Activated CD4-positive, alpha-beta T cell treated with anti-CD3 and anti-CD28 coated beads for 24 hours (primary cell): ENCODE results near the gene NEUROD1.

Experiments used
- DNase-seq, 2 donors: peaks; one replicate each; pipeline ENCODE4 v3.0.0-alpha.2; 2020; ENCODE audit warnings: low read depth in 2 of 2

Gene NEUROD1

DNA sequence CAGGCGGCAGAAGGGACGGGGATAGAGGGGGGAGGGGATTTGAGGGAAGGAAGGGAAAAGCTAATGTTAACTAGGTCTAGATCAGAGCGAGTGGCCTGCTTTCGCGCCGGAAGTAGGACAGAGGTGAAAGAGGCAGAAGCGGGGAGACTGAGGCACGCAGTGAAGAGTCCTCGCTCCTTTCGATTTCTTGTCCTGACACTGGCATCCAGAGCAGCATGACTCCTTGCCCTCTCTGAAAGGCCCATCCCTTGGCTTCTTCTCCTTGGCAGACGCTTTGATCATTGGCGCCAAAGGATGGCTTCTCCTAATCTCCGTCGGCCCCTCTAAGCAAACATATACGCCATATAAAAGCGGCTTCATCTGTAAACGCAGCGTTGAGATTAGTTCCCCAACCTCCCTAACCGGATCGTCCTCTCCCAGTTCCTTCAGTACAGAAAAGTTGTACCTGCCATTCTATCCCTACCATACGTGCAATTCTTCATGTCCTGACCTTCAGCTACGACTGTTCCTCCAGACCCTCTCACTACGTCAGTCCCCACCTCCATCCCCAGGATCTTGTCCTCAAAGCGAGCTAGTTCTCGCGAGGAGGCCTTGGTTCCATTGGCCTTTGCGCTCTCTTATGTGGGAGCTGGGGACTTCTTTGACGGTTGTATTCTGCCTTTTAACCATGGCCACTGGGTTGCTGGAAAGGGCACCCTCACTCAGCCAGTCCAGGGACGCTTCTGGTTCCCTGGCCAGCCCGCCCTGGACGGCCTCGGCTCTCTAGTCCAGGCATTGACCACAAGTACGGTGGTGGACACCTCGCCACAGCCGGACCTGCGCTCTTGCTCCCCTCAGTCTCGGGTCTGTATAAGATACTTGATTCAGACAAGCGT is 857 bp upstream of the NEUROD1 start:
- DNase-seq = no peak

DNA sequence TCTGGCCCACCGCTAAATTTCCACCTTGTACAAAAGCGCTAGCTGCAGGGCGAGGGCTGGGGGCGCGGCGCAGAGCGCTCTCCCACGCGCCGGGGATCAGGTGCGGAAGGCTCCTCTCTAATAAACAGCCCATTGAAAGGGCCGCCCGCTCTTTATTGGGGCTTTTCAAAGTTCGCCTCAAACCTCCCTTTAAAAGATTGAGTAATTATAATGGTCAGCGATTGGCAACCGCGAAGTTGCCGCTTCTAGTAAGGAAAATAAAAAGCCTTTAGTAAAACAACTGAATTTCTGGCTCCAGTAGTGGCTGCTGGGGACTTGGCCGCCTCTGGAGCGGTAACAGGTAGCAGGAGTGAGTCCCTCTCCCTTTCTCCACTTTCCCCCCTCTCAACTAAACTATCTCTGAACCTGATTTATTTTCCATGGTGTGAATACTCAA is 755 bp downstream of the NEUROD1 start:
- no peak for DNase-seq

DNA sequence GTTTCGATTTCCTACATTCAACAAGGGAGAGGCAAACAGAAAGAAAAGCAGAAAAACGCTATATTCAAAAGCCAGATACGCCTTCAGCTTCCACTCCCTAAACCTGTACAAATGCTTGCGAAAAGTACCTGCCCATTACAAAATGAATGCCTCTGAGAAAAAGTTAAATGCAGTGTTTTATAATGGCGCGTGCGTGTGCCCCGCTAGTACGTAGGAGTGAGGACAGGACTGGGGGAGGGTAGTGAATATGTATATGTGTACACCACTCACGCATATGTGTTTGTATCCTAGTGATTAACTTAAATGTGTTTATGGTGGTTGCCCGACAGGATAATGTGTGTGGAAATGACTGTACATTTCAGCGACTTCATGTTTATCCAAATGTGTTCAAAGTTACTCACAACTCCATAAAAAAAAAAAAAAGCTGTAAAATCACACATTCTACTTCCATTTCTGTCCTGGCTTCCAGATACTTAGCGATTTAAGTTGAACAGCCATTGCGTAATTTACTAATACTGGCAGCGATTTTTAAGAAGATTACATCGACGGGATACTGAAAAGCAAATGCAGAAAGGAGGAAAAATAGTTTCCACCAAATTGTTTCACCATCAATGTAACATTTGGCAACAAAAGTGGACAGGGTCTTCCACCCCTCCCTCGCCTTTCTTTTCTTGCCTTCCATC is 1.3 kb downstream of the NEUROD1 start:
- no peak for DNase-seq

DNA sequence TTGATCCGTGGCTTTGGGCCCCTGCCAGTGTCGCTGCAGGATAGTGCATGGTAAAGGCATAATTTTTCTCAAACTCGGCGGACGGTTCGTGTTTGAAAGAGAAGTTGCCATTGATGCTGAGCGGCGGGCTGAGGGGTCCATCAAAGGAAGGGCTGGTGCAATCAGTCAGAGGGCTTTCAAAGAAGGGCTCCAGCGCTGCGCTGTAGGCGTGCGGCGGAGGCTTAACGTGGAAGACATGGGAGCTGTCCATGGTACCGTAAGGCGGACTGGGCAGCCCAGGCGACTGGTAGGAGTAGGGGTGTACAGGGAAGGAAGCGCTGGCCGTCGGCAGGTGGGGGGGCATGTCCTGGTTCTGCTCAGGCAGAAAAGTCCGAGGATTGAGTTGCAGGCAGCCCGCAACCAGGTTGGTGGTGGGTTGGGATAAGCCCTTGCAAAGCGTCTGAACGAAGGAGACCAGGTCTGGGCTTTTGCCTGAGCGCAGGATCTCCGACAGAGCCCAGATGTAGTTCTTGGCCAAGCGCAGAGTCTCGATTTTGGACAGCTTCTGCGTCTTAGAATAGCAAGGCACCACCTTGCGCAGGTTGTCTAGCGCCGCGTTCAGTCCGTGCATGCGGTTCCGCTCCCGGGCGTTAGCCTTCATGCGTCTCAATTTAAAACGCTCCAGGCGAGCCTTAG is 2.3 kb downstream of the NEUROD1 start:
- DNase-seq = peak; percentile 38 to 41

DNA sequence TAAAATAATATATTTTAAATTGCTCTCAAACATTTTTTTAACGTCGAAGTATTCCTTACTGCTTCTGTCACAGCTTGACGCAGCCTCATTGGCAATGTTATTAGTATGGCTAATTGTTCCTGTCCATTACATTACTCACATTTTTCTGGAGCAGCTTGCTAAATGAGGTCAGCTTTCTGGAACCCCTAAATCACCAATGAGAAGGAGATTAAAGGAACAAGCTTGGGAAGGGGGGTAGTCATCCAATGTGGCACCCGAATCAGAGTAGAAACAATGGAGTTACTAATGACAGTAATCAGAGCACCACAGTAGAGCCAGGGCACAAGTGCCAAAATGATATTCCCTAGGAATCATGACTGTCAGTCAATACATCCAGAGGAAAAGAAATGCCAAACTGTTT is 5.1 kb downstream of the NEUROD1 start:
- DNase-seq = no peak

DNA sequence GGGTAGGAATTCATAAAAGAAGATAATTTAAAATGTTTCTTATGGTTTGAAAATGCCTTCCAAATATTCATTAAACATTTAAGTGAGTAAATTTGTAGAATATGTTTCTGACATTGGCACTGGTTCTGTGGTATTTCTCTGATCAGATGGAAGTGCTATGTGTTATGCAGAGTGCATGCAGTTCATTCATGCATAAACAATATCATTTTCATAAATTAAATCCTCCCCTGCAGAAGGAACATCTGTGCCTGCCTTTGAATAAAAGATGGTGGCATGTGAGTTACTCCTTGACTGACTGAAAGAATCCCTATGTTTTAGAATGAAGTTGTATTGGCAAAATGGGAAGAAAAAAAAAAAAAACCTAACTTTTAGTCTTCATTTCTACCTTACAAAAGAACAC is 5.9 kb downstream of the NEUROD1 start:
- no peak for DNase-seq

DNA sequence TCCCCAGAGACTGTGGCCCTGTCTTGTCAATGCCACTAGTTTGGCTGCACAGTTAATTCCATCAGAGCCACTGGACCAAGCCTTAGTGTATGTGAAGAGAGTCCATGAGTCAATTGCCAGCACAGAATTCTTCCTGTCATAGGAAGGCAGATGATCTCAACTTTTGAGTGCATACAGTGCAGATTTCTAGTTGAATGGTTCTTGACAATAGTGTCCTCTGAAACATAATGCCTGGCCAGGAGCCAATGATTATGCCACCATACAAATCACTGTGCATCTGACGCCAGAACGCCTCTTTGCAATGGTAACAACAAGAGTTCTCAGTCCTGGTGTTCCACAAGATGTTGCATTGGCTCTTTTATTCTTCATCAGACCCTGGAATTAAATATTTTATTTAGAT is 7.1 kb downstream of the NEUROD1 start:
- DNase-seq = no peak

DNA sequence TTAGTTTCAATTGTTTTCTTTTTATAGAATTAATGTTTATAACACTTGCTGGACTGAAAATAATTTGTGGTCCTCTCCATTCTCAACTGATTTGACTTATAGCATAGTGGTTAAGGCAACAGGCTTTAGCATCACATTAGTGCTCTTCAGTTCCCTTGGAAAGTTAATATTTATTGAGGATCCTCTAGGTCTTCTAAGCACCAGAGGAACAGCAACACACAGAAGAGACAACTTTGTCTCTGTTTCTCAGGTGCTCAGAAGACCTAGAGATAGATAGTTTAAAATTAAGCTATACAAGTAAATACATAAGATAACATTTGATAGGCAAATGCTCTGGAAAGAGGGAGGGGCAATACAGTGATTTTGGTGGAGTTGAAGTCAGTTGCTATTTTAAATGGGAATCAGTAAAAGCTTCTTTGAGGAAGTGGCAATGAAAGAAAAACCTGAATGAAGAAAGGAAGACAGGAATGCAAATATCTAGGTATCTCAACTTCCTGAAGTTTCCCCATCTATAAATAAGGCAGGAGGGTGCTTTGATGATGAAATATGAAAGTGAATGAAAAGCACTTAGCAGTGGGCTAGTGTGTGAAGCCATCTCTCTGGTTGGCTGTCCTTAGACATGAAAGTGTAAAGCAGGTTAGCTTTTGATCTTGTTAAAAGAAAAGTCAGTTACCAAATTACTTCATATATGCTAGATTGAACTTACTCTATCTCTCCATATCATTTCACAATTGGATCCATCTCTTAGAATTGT is 7.9 kb downstream of the NEUROD1 start:
- no peak for DNase-seq

DNA sequence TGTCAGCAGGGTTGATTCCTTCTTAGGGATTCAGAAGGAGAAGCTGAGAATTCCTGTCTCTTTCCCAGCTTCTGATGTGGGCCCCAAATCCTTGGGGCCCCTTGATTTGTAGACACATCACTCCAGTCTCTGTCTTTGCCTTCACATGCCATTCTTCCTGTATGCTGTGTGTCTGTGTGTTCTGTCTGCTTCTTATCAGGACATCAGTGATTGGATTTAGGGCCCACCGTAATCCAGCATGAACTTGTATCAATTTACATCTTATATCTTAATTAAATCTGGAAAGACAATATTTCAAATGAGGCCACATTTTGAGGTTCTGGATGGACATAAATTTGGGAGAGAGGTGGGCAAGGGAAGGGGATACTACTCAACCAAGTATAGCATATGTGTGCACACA is 9.7 kb downstream of the NEUROD1 start:
- no peak for DNase-seq

DNA sequence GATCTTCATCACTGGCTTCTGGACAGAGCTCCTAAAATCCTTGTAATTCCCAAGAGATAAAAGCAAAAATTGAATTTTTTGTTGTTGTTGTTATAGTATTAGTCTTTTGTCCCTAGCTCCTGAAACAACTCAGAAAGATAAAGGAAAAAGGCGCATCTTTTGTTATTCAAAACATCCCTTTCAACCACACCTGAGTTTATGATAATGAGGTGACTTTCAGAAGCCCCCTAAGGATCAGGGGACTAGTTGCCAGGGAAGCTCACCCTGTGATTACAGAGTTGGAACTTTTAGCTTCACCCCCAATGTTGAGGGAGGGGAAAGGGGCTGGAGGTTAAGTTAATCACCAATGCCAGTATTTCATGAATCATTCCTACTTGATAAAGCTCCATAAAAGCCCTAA is 13.1 kb downstream of the NEUROD1 start:
- DNase-seq = no peak

DNA sequence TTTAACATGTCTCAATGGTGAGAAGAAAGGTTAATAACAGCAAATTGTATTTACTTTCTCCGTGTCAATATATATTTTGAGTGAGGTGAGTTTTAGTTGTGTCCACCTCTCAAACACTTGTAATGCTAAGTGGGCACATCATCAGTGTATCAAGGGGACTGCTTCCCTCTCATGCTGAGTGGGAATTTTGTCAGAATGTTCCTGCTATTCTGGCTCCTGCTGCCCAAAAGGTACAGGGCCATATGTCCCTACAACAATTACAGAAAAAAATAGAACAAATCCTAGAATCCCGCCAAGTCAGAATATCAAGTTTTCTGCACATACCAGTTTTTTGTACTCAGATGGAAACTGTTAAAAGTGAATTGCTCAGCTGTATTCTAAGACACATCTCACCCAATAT is 18.0 kb downstream of the NEUROD1 start:
- DNase-seq = no peak

DNA sequence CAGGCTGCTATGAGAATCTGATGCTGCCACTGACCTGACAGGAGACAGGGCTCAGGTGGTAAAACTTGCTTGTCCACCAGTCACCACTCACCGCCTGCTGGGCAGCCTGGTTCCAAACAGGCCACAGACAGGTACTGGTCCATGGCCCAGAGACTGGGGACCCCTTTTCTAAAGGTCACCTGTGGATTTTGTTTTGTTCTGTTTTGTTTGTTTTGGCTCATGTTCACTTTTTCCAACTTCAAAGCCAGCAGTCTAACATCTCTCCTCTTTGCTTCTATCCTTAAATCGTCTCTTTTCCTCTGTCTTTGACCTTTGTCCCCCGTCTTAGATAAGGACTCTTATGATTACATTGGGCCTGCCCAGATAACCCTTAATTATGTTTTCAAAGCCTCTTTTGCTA is 20.1 kb downstream of the NEUROD1 start:
- no peak for DNase-seq

DNA sequence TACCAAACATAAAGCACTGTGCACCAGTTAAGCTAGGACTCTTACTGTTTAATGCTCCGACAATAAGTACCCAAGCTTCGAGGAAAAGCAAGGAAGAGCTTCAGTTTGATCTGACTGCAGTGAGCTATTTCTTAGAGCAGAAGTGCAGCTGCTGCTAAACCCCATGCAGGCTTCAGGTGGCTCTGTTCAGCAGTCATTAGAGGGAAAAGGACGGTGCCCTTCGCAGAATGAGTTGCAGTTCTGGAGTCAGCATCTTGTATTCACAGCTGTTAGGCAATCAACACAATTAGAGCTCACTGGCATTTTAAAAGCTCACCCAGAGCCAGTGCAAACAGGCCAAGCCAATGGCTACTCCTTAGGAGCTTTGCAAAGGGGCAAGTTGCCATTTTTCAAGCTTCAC is 21.9 kb downstream of the NEUROD1 start:
- DNase-seq = no peak

DNA sequence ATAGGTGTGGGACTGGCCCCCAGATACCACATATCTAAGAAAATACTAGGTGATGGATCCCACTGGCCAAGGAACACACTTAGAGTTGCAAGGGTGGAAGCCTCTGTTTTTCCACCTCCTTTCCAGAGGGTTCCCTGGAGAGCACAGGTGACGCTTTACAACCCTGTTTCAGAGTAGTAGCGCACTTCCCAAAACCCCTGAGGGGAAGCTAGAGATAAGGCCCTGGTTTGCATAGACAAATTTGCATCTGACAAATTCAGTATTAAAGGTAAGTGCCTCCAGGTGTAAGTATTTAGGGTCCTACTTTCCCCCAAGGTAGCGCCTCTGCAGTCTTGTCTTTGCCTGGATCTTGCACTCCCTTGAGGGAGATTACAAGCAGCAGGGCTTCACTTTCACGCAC is 22.9 kb downstream of the NEUROD1 start:
- no peak for DNase-seq

DNA sequence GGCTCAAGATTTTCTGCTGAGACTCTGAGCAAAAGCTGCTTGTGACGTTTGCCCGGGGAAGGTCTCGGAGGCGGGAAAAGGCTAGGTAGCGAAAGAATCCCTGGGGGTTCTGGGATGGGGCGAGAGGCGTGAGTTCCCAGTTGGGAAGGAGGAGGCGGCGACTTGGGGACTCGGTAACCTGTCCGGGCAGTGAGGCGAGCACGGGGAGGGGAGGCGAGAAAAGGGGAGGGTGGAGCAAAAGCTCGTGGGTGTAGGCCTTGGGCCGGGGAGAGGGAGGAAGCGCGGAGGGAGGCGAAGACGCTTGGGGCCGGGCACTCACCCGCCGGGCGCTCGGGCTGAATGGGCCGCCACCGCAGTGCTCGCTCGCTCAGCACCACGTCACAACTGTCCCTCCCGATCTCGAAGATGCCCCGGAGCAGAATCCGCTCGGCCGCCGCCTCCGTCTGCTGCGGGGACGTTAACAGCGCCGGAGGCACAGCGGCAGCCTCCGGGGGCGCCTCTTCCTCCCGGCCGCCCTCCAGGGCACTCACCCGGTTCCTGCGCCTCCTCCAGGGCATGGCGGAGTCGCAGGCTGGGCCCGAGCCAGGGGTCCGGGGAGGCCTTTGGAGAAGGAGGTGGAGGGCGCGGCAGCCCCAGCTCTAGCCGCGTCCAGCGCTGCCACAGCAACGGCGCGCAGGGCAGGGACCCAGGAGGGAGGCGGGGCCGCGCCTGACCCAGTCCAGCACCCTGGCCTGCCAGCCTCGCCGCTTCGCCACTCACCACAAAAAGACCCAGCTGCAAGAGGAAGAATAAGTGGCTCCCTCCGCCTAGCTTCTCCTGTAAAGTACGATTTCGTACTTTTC is 23.6 kb downstream of the NEUROD1 start, which contains the start of gene CERKL:
Gene CERKL, minus strand, starts transcription at position 656 of the 842 bp plus-strand sequence. Its CDS starts 99 bp downstream, at position 557.
- DNase-seq = no peak

DNA sequence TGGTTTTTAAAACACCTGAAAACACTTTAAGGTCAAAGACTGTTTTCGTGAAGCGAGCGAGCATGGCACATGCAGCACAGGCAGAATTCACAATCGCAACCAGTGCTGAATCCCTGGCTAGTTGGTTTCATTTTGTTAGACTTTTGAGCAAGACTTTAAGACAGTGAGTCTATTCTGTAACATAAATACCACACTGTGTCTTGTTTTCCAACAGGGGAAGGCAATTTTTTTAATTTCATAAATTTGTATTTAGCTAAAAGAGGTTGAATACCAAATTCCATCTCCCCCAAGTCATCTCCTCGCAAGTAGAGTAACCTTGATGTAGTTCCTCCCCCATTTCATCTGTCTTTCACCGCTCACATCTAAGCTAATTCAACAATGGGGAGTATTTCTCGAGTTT is 24.8 kb downstream of the NEUROD1 start:
- no peak for DNase-seq

DNA sequence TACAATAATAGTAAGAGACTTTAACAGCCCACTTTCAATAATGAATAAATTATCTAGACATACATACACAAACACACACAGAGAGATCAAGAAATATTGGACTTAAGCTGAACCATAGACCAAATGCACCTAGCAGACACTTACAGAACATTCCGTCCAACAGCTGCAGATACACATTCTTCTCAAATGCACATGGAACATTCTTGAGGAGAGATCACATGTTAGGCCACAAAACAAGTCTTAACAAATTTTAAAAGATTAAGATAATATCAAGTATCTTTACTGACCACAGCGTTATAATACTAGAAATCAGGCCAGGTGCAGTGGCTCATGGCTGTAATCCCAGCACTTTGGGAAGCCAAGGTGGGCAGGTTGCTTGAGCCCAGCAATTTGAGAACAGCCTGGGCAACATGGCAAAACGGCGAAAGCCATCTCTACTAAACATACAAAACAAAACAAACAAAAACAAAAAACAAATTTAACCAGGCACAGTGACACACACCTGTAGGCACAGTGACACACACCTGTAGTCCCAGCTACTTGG is 30.8 kb downstream of the NEUROD1 start:
- DNase-seq = no peak

DNA sequence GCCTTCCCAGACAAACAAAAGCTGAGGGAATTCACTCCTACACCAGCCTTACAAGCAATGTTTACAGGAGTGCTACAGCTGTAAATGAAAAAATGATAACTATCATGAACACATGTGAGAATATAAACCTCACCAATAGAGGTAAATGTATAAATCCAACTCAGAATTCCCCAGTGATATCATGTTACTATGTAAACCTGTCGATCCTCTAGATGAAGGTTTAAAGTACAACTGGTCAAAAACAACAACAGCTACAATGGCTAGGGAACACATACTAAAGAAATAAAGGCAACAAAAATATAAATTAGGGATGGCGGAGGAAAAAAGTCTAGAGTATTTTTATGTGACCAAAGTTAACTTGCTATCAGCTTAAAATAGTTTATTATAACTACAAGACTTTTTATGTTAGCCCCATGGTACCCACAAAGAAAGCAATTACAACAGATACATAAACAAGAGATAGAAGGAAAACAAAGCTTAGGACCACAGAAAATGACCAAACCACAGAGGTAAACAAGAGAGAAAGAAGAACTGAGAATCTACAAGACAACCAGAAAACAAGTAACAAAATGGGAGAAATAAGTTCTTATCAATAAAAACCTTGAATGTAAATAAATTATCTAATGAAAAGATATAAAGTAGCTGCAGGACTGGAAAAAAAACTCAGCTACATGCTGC is 31.7 kb downstream of the NEUROD1 start:
- DNase-seq = no peak

DNA sequence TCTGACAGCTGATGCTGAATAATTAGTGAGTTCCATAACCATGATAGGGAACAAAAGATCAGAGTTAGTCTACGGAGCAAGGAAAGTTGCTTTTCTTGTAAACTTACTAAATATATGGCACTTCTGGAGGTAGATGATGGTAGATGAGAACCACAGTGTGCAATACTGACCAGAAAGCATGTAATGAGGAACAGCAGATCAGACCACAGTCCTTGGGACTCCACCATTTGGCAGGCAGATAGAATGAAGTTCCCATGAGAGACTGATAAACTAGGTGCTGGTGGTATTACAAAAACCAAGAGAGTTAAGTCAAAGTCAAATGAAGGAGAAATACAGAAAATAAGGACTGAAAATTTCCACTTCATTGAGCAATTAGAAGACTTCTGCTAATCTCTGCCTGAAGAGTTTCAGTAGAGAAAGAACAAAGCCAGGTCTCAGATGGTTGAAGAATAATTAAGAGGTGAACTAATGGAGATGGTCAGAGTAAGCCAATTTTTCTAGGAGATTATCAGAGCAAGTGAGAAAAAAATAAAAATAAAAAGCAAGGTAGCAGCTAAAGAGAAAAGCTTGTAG is 33.8 kb downstream of the NEUROD1 start:
- no peak for DNase-seq

DNA sequence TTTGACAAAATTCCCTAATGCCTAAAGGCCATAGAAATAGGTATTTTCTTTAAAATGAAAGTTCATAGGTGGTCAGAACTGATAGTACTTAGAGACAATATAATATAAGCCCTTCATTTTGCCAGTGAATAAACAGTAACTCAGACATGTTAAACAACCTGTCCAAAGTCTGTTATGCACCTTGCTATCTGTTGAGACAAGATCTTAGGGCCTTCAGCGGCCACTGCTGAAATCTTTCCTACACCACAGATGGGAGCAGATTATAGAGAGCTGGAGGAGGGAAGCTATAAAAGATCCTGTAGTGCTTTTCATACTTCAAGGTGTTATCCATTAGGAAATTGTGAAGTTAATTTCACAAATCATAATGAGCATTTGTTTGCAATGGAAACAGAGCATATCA is 37.2 kb downstream of the NEUROD1 start:
- DNase-seq = no peak
